GM12864 (cell line): Measurements from ENCODE around the gene DEDD2.

Experiments used
- DNase-seq: peaks from one replicate; pipeline ENCODE4 v3.0.0-alpha.2; 2011; ENCODE audit warnings: low read depth
- H3K4me3 ChIP-seq: 2 replicates; pipeline ENCODE4 v1.5.1; 2011; ENCODE audit warnings: mild to moderate bottlenecking, low read depth, low read length, control low read depth
- TF ChIP-seq, protein P1 (sequence below): IDR thresholded peaks from 2 replicates; pipeline ENCODE4 v1.5.1; 2011; ENCODE audit warnings: low read depth, mild to moderate bottlenecking, moderate library complexity, low read length, control low read depth, inconsistent platforms; ENCODE audit errors: missing control alignments

The DEDD2 gene

DNA sequence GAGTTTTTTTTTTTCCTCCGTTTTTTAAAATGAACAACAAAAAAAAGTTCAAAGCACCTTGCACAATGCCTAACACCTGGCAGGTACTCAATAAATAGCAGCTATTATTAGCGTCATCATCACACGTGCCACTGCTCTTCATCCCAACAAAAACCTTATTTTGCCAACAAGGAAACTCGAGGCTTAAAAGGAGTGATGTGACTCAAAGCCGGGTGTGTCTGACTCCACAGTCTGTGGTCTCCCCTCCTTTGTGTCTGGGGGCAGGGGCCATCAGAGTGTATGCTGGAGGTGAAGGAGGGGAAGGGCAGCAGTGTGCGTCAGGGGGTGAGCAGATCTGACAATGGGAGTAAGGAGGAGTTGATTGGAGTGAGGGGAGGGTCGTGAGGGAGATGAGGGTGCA lies 51.2 kb downstream of the DEDD2 start:
- no peak for DNase-seq
- TF ChIP-seq, protein P1, sequence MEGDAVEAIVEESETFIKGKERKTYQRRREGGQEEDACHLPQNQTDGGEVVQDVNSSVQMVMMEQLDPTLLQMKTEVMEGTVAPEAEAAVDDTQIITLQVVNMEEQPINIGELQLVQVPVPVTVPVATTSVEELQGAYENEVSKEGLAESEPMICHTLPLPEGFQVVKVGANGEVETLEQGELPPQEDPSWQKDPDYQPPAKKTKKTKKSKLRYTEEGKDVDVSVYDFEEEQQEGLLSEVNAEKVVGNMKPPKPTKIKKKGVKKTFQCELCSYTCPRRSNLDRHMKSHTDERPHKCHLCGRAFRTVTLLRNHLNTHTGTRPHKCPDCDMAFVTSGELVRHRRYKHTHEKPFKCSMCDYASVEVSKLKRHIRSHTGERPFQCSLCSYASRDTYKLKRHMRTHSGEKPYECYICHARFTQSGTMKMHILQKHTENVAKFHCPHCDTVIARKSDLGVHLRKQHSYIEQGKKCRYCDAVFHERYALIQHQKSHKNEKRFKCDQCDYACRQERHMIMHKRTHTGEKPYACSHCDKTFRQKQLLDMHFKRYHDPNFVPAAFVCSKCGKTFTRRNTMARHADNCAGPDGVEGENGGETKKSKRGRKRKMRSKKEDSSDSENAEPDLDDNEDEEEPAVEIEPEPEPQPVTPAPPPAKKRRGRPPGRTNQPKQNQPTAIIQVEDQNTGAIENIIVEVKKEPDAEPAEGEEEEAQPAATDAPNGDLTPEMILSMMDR, result no peak
- no peak overlapping the region for H3K4me3 ChIP-seq

DNA sequence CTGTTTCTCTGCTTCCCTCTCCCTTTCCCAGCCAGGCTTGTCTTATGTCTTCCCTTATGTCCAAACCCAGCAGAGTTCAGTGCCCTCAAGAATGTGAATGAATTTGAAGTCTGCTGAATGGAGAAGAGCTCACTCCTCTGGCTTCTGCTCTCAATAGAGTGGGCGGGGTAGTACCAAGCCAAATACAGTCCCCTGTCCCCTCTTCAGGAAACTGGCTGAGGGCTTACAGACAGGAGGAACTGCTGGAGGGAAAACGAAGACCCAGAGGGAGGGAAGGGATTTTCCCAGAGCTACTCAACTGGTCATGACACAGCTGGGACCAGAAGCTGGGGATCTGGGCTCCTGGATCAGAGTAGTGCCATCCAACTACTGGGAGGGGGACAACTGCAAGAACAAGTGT lies 52.3 kb downstream of the DEDD2 start:
- no peak overlapping the region for H3K4me3 ChIP-seq
- no peak for DNase-seq
- TF ChIP-seq, protein P1, result no peak

DNA sequence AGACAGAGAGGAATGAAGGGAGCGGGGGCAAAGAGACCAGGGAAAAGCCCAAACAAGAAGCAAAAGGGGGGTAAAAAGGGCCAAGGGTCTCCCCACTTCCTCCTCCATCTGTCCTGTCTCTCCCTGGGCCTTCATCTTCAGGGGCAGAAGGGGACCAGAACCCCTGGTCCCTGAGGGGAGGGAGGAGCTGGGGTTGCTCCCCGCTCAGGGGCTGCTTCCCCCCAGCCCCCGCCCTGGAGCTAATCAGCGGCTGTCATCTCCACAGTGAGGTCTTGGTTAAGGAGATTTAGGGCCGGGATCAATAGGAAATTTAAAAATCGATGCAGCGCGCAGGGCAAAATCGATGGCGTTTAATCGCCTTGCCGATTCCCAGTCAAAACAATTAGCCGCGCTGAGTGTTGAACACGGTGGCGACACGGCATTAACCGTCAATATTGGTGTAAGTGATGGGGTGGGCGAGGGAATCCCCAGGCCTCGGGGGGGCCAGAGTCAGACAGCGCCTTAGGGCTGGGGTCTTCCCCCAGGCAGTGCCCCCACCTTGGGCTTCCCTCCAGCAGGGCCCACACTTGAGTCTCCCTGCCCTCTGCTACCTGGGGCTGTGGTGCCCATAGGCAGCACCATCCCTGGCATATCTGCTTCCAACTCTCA lies 55.7 kb downstream of the DEDD2 start:
- no peak for DNase-seq
- TF ChIP-seq, protein P1, result no peak
- H3K4me3 ChIP-seq, result no peak overlapping the region

DNA sequence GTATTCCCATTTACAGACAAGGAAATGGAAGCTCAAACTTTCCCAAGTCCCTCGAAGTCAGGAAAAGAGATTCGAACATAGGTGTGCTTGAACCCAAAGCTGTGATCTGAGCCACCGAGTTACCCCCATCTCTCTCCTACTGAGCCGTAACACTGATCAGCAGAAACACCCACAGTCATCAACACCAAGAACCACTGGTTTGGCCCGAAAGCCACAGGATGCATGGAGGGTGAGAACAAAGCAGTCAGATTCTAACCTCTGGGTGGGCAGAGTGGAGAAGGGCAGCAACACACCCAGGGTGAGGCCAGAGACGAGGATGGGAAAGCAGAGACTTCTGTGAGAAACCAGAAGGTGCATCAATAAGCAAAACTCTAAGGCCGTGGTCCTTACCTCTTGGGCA lies 57.5 kb downstream of the DEDD2 start:
- TF ChIP-seq, protein P1, result no peak
- DNase-seq, result no peak
- no peak overlapping the region for H3K4me3 ChIP-seq

DNA sequence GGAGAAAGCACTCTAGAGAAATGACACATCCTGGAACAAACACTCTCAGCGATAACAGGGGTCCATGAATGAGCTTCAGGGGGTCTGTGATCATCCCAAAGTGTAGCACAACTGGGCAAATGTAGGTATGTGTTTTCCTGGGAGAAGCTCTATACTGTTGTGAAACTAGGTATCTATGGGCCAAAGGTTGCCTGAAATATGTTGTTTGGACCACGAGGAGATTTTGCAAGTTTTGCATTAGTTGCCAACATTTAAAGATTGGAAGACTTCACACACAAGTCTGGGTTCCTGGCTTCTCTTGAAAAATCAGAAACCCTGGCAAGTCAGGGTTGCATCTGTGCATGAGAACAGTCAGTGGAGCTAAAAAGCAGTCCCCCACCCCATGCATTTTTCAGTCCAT lies 58.6 kb downstream of the DEDD2 start:
- no peak for DNase-seq
- TF ChIP-seq, protein P1, result no peak

DNA sequence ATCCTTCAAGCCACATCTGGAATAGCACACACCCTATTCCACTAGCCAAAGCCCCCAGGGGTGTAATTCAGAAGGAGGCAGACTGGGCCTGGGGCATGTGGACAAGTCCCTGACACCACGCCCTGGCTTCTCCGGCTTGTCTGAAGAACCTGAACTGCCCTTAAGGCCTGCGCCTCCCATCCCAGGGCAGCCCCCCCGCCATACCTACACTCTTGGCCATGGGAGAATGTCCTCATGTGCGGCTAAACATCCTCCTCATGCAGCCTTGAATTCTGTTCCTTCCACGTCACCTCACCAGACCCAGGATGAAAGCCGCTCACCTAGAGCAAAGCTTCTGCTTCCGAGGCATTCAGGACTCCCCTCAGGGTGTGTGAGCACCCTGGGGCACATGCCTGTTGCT lies 60.9 kb downstream of the DEDD2 start:
- no peak overlapping the region for H3K4me3 ChIP-seq
- TF ChIP-seq, protein P1, result no peak
- no peak for DNase-seq

More for the DNA sequence above, 58.6 kb downstream of the DEDD2 start:
- no peak overlapping the region for H3K4me3 ChIP-seq

DNA sequence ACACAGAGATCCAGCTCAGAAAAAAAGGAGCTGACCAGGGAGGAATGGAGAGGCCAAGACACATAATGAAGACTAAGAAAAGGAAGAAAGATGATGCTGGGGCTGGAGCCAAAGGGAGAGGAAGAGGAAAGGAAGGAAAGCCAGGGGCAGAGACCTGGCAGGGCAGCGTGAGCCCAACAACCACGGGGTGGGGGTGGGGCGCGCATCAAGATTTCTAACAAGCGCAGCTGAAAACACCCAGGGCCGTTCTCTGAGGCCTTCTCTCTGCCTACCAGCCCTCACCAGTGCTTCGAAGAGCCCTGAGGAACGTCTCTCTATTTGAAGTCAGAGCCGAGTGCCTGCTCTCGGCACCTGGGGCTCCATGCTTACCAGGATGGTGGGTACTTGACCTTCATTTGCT lies 61.7 kb downstream of the DEDD2 start:
- DNase-seq, result no peak
- TF ChIP-seq, protein P1, result no peak
- no peak overlapping the region for H3K4me3 ChIP-seq
